ENCODE data around the gene CHMP6. TPM values are rescaled to one million over a fixed set of nuclear protein-coding genes. Genes with fewer than 3 reads are reported as not detected.

CHMP6 gene
- total RNA-seq, 1 experiment from 2014 or later: 22.0 TPM

DNA sequence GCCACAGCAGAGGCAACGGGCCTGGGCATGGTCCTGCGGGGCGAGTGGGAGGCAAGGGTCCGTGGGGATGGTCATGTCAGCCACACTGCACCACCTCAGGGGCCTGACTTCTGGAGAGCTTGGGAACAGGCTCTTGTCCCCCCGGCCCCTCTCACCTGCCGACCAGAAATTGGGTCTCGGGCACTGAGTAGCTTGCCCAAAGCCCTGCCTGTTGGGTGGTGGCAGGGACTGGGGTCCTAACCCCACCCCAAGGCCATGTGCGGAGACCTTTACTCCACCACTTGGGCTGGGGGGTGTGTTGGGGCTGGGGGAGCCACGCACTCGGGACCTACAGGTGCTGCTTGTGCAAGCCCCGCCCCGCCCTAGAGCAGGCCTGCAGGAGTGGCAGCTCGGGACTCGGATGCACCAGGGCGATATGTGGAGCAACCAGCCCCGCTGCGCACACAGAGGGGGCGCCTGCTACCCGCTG, 24.2 kb upstream of the CHMP6 start:
- no peaks in the 10 kb centered on the region for H3K9me2 ChIP-seq (ENCODE audit: insufficient read depth)
- BruUV-seq (replicated peaks): no TSS peak
- H3K9me3 ChIP-seq (ENCODE audit: control insufficient read depth in 1 of 2, insufficient read depth in 1 of 2, low read depth in 1 of 2, low read length in 2 of 2): no peaks in the 10 kb centered on the region
- ChIA-PET RAD21 (ENCODE audit: low non-redundant PET in 1 of 2, low total read pairs in 2 of 2, uncharacterized antibody in 2 of 2, unreplicated experiment in 2 of 2) (no interaction called here), CTCF (interaction anchor here (1.1 kb wide), 1 partner anchor 540 kb away, joined by 3 read pairs; no protein-coding TSS in a partner anchor), POLR2A (no interaction called here)
- ATAC-seq (no peak; the same call in 1 of the 2 replicates), DNase-seq (ENCODE audit: low read depth, low spot score) (no peak)
- no peak overlapping the region for H3K27ac ChIP-seq (ENCODE audit: low read depth, low read length)
- H3K4me1 ChIP-seq (ENCODE audit: control insufficient read depth in 1 of 2, insufficient read depth in 2 of 2, low read length in 2 of 2): no peaks in the 10 kb centered on the region
- no peaks in the 10 kb centered on the region for H3K27me3 ChIP-seq (ENCODE audit: insufficient read depth, low read length)
- peak; percentile 55 for TF ChIP-seq POLR2AphosphoS5 (IDR thresholded peaks at IDR 0.05; ENCODE audit: low read depth, low read length)
- TF ChIP-seq FOSL1 (IDR thresholded peaks at IDR 0.05; ENCODE audit: low read depth): no peak
- no peak overlapping the region for H2AFZ ChIP-seq (ENCODE audit: low read depth, low read length, poor library complexity, severe bottlenecking)
- no peaks in the 10 kb centered on the region for H4K20me1 ChIP-seq (ENCODE audit: insufficient read depth)
- no peak overlapping the region for H3K4me3 ChIP-seq (replicated peaks in 1 of 2; ENCODE audit: low read depth in 1 of 2, low read length in 2 of 2)
- no peaks in the 10 kb centered on the region for H3K79me2 ChIP-seq (ENCODE audit: insufficient read depth, low read length)
- H3K36me3 ChIP-seq (ENCODE audit: control insufficient read depth in 1 of 2, insufficient read depth in 2 of 2, low read length in 2 of 2): no peaks in the 10 kb centered on the region; a peak in 1 of 4 replicates
- no peak overlapping the region for H3K9ac ChIP-seq (ENCODE audit: low read length)
- H3K4me2 ChIP-seq (ENCODE audit: low read length): no peak overlapping the region
- intact Hi-C loops (cut with micrococcal nuclease): no loop called here

DNA sequence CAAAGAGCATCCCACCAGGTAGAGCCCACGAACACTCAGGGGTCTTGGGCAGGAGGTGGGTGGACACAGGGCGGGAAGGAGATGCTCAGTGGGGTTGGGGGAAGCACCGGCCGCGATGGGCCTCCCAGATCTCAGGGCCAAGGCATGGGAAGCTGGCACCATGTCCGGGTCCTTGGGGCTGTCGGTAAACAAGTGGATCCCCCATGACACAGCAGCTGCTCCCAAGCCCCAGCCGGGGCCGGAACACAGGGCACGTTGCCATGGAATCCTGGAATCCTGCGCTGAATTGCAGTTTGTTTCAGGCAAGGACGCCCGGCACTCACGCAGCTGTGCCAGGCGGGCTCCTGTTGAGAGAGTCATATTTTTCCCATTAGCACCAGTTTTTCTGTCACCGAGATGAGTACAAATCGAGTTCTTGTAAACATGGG, 23.0 kb upstream of the CHMP6 start:
- Histone ChIP-seq H3K27me3 (ENCODE audit: insufficient read depth, low read length) (no peaks in the 10 kb centered on the region), H3K9me2 (ENCODE audit: insufficient read depth) (no peaks in the 10 kb centered on the region), H2AFZ (ENCODE audit: low read depth, low read length, poor library complexity, severe bottlenecking) (no peak overlapping the region), H3K9me3 (ENCODE audit: control insufficient read depth in 1 of 2, insufficient read depth in 1 of 2, low read depth in 1 of 2, low read length in 2 of 2) (no peaks in the 10 kb centered on the region), H3K4me1 (ENCODE audit: control insufficient read depth in 1 of 2, insufficient read depth in 2 of 2, low read length in 2 of 2) (no peaks in the 10 kb centered on the region), H3K4me2 (ENCODE audit: low read length) (no peak overlapping the region), H3K4me3 (replicated peaks in 1 of 2; ENCODE audit: low read depth in 1 of 2, low read length in 2 of 2) (no peak overlapping the region), H3K9ac (ENCODE audit: low read length) (no peak overlapping the region), H3K36me3 (ENCODE audit: control insufficient read depth in 1 of 2, insufficient read depth in 2 of 2, low read length in 2 of 2) (no peaks in the 10 kb centered on the region; a peak in 1 of 4 replicates), H4K20me1 (ENCODE audit: insufficient read depth) (no peaks in the 10 kb centered on the region), H3K79me2 (ENCODE audit: insufficient read depth, low read length) (no peaks in the 10 kb centered on the region), H3K27ac (ENCODE audit: low read depth, low read length) (no peak overlapping the region)
- RAD21 ChIA-PET (ENCODE audit: low non-redundant PET in 1 of 2, low total read pairs in 2 of 2, uncharacterized antibody in 2 of 2, unreplicated experiment in 2 of 2): no interaction called here
- POLR2A ChIA-PET: no interaction called here
- CTCF ChIA-PET: no interaction called here
- TSS peak; percentile 35 for BruUV-seq (replicated peaks)
- ATAC-seq: no peak
- intact Hi-C loops (cut with micrococcal nuclease): no loop called here
- DNase-seq (ENCODE audit: low read depth, low spot score): no peak
- no peak for TF ChIP-seq ZNF274 (IDR thresholded peaks at IDR 0.05; ENCODE audit: low read depth, low read length)
- TF ChIP-seq, protein P1, sequence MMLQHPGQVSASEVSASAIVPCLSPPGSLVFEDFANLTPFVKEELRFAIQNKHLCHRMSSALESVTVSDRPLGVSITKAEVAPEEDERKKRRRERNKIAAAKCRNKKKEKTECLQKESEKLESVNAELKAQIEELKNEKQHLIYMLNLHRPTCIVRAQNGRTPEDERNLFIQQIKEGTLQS (IDR thresholded peaks at IDR 0.05): no peak
- TF ChIP-seq, protein P2, sequence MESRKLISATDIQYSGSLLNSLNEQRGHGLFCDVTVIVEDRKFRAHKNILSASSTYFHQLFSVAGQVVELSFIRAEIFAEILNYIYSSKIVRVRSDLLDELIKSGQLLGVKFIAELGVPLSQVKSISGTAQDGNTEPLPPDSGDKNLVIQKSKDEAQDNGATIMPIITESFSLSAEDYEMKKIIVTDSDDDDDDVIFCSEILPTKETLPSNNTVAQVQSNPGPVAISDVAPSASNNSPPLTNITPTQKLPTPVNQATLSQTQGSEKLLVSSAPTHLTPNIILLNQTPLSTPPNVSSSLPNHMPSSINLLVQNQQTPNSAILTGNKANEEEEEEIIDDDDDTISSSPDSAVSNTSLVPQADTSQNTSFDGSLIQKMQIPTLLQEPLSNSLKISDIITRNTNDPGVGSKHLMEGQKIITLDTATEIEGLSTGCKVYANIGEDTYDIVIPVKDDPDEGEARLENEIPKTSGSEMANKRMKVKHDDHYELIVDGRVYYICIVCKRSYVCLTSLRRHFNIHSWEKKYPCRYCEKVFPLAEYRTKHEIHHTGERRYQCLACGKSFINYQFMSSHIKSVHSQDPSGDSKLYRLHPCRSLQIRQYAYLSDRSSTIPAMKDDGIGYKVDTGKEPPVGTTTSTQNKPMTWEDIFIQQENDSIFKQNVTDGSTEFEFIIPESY (IDR thresholded peaks at IDR 0.05; ENCODE audit: extremely low read depth, insufficient replicate concordance, low read length): no peak
- no peak for TF ChIP-seq TCF7L2 (IDR thresholded peaks at IDR 0.05; ENCODE audit: borderline replicate concordance, extremely low read depth, insufficient read depth, insufficient read length)
- no peak for TF ChIP-seq SRF (IDR thresholded peaks at IDR 0.05; ENCODE audit: low read depth)
- TF ChIP-seq YY1 (IDR thresholded peaks at IDR 0.05; ENCODE audit: extremely low read depth, insufficient replicate concordance, low read depth, low read length): no peak
- no peak; the same call in 1 of the 2 replicates for TF ChIP-seq POLR2AphosphoS5 (IDR thresholded peaks at IDR 0.05; ENCODE audit: low read depth, low read length)
- no peak for TF ChIP-seq FOSL1 (IDR thresholded peaks at IDR 0.05; ENCODE audit: low read depth)
- TF ChIP-seq, protein P3, sequence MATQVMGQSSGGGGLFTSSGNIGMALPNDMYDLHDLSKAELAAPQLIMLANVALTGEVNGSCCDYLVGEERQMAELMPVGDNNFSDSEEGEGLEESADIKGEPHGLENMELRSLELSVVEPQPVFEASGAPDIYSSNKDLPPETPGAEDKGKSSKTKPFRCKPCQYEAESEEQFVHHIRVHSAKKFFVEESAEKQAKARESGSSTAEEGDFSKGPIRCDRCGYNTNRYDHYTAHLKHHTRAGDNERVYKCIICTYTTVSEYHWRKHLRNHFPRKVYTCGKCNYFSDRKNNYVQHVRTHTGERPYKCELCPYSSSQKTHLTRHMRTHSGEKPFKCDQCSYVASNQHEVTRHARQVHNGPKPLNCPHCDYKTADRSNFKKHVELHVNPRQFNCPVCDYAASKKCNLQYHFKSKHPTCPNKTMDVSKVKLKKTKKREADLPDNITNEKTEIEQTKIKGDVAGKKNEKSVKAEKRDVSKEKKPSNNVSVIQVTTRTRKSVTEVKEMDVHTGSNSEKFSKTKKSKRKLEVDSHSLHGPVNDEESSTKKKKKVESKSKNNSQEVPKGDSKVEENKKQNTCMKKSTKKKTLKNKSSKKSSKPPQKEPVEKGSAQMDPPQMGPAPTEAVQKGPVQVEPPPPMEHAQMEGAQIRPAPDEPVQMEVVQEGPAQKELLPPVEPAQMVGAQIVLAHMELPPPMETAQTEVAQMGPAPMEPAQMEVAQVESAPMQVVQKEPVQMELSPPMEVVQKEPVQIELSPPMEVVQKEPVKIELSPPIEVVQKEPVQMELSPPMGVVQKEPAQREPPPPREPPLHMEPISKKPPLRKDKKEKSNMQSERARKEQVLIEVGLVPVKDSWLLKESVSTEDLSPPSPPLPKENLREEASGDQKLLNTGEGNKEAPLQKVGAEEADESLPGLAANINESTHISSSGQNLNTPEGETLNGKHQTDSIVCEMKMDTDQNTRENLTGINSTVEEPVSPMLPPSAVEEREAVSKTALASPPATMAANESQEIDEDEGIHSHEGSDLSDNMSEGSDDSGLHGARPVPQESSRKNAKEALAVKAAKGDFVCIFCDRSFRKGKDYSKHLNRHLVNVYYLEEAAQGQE (IDR thresholded peaks at IDR 0.05; ENCODE audit: low read depth): no peak
- TF ChIP-seq EGR1 (IDR thresholded peaks at IDR 0.05; ENCODE audit: low read depth): no peak
- no peak for TF ChIP-seq ZFX (IDR thresholded peaks at IDR 0.05)
- TF ChIP-seq JUND (IDR thresholded peaks at IDR 0.05): no peak
- TF ChIP-seq EZH2 (IDR thresholded peaks at IDR 0.05): no peak
- TF ChIP-seq CEBPB (IDR thresholded peaks at IDR 0.05; ENCODE audit: low read depth): no peak
- TF ChIP-seq ELF1 (IDR thresholded peaks at IDR 0.05; ENCODE audit: borderline replicate concordance, low read depth): no peak
- no peak for TF ChIP-seq POLR2A (IDR thresholded peaks at IDR 0.05; ENCODE audit: borderline replicate concordance, extremely low read depth, insufficient read depth, insufficient read length)
